B cell (primary cell): ENCODE measurements around the gene KRTAP3-1.

ENCODE experiments used
- EZH2 ChIP-seq: IDR thresholded peaks from 2 replicates; pipeline ENCODE4 v1.6.1; 2012; ENCODE audit warnings: borderline replicate concordance, low read depth, mild to moderate bottlenecking, moderate library complexity, low read length; ENCODE audit not compliant: insufficient read depth, poor library complexity, severe bottlenecking
- TF ChIP-seq, protein P1 (sequence below): fragments of 200-600 bp; IDR thresholded peaks from one replicate; pipeline ENCODE4 v1.8.0; 2022; ENCODE audit warnings: antibody characterized with exemption, mild to moderate bottlenecking

DNA sequence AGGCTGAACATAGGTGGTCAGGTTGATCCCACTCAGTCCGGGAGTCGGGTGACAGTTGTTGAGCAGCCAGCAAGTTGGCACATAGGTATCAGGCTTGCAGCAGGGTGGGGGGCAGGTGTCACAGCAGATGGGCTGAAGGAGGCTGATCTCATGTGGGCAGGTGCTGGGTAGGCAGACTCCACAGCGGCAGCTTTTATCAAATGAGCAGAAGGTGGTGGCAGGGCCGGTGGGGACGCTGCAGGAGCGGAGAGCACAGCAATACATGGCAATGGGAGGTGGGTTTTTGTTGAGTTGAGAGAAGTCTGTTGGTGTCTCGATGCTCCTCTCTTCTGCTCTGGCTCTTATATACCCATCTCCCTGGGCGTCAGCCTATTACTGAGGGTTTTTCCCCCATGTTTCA is at the start of gene KRTAP3-1:
- TF ChIP-seq, protein P1, sequence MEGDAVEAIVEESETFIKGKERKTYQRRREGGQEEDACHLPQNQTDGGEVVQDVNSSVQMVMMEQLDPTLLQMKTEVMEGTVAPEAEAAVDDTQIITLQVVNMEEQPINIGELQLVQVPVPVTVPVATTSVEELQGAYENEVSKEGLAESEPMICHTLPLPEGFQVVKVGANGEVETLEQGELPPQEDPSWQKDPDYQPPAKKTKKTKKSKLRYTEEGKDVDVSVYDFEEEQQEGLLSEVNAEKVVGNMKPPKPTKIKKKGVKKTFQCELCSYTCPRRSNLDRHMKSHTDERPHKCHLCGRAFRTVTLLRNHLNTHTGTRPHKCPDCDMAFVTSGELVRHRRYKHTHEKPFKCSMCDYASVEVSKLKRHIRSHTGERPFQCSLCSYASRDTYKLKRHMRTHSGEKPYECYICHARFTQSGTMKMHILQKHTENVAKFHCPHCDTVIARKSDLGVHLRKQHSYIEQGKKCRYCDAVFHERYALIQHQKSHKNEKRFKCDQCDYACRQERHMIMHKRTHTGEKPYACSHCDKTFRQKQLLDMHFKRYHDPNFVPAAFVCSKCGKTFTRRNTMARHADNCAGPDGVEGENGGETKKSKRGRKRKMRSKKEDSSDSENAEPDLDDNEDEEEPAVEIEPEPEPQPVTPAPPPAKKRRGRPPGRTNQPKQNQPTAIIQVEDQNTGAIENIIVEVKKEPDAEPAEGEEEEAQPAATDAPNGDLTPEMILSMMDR: no peak
- TF ChIP-seq EZH2: no peak
